ENCODE data around the gene FOXO3.

FOXO3 gene

GRCh38 chr6:108585921-108586536 is 25.3 kb downstream of the FOXO3 start:
- Histone ChIP-seq H3K27me3 (ENCODE audit: insufficient read depth, low read depth, severe bottlenecking) (no peaks in the 10 kb centered on the region), H3K4me3 (ENCODE audit: low read depth, low read length) (no peak overlapping the region), H3K9me3 (ENCODE audit: severe bottlenecking) (no peaks in the 10 kb centered on the region), H3K36me3 (no peaks in the 10 kb centered on the region), H3K27ac (no peak overlapping the region)
- TF ChIP-seq CTCF (IDR thresholded peaks at IDR 0.05; ENCODE audit: low read depth, low read length) = no peak
- DNase-seq = no peak

- Histone ChIP-seq H3K27ac (no peak overlapping the region), H3K4me3 (ENCODE audit: low read depth, low read length) (no peak overlapping the region), H3K36me3 (no peaks in the 10 kb centered on the region), H3K9me3 (ENCODE audit: severe bottlenecking) (no peaks in the 10 kb centered on the region), H3K27me3 (ENCODE audit: insufficient read depth, low read depth, severe bottlenecking) (no peaks in the 10 kb centered on the region)
- TF ChIP-seq CTCF (IDR thresholded peaks at IDR 0.05; ENCODE audit: low read depth, low read length) = no peak
- DNase-seq = no peak
Observed at GRCh38 chr6:108587258-108588059, 26.7 kb downstream of the FOXO3 start.

GRCh38 chr6:108588586-108588985 is 27.9 kb downstream of the FOXO3 start:
- no peak for DNase-seq
- TF ChIP-seq CTCF (IDR thresholded peaks at IDR 0.05; ENCODE audit: low read depth, low read length) = no peak

GRCh38 chr6:108589244-108589791 is 28.6 kb downstream of the FOXO3 start:
- DNase-seq = no peak
- H3K9me3 ChIP-seq (ENCODE audit: severe bottlenecking) = no peaks in the 10 kb centered on the region
- H3K27me3 ChIP-seq (ENCODE audit: insufficient read depth, low read depth, severe bottlenecking) = no peaks in the 10 kb centered on the region
- TF ChIP-seq CTCF (IDR thresholded peaks at IDR 0.05; ENCODE audit: low read depth, low read length) = no peak
- no peak overlapping the region for H3K4me3 ChIP-seq (ENCODE audit: low read depth, low read length)
- H3K36me3 ChIP-seq = no peaks in the 10 kb centered on the region
- H3K27ac ChIP-seq = no peak overlapping the region

More at GRCh38 chr6:108588586-108588985, 27.9 kb downstream of the FOXO3 start:
- Histone ChIP-seq H3K9me3 (ENCODE audit: severe bottlenecking) (no peaks in the 10 kb centered on the region), H3K4me3 (ENCODE audit: low read depth, low read length) (no peak overlapping the region), H3K27me3 (ENCODE audit: insufficient read depth, low read depth, severe bottlenecking) (no peaks in the 10 kb centered on the region), H3K36me3 (no peaks in the 10 kb centered on the region), H3K27ac (no peak overlapping the region)

- Histone ChIP-seq H3K27me3 (ENCODE audit: insufficient read depth, low read depth, severe bottlenecking) (no peaks in the 10 kb centered on the region), H3K36me3 (no peaks in the 10 kb centered on the region), H3K27ac (no peak overlapping the region), H3K9me3 (ENCODE audit: severe bottlenecking) (no peaks in the 10 kb centered on the region), H3K4me3 (ENCODE audit: low read depth, low read length) (no peak overlapping the region)
- TF ChIP-seq CTCF (IDR thresholded peaks at IDR 0.05; ENCODE audit: low read depth, low read length) = no peak
- no peak for DNase-seq
Observed at GRCh38 chr6:108591040-108591816, 30.5 kb downstream of the FOXO3 start.
